Retinal pigment epithelial cell (primary cell): Measurements from ENCODE around the gene BCL2L12.
A peak's percentile ranks its signal among the peaks of the same experiment; 100 is the strongest.
"Not testable (repeated sequence)": the region's sequence is repeated elsewhere in the genome, so short reads cannot be mapped to it uniquely, and the experiment has no call there.

ENCODE experiments used
- DNase-seq: peaks from one replicate; pipeline ENCODE4 v3.0.0-alpha.2; 2010; ENCODE audit warnings: low read depth
- H3K4me3 ChIP-seq: 2 replicates; pipeline ENCODE4 v1.5.1; 2011; ENCODE audit warnings: mild to moderate bottlenecking, low read length, control low read depth, moderate library complexity
- TF ChIP-seq, protein P1 (sequence below): conservative IDR thresholded peaks from 2 replicates; pipeline ENCODE4 v1.5.1; 2011; ENCODE audit warnings: low read depth, low read length, control low read depth, inconsistent platforms

Gene BCL2L12

DNA sequence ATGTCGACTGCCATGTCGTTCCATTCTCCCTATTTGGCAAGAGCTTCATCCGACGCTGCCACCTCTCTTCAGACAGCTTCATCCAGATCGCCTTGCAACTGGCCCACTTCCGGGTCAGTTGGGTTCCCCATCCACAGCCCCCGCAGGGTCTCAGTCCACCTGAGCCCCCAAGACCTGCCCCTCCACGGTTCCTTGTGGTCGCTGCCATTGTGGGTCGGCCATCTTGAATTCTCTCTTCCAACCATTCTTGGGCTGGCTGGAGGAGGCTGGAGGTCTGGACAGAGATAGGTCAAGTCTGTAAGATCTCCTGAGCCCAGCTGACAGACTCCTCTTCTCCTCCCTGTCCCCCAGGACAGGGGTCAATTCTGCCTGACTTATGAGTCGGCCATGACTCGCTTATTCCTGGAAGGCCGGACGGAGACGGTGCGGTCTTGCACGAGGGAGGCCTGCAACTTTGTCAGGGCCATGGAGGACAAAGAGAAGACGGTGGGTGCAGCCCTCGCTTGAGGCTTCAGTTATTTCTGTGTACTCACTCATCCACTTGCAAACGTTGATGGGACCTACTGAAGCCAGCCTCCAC, 44.7 kb downstream of the BCL2L12 start:
- no peak for DNase-seq
- no peak overlapping the region for H3K4me3 ChIP-seq
- TF ChIP-seq, protein P1, sequence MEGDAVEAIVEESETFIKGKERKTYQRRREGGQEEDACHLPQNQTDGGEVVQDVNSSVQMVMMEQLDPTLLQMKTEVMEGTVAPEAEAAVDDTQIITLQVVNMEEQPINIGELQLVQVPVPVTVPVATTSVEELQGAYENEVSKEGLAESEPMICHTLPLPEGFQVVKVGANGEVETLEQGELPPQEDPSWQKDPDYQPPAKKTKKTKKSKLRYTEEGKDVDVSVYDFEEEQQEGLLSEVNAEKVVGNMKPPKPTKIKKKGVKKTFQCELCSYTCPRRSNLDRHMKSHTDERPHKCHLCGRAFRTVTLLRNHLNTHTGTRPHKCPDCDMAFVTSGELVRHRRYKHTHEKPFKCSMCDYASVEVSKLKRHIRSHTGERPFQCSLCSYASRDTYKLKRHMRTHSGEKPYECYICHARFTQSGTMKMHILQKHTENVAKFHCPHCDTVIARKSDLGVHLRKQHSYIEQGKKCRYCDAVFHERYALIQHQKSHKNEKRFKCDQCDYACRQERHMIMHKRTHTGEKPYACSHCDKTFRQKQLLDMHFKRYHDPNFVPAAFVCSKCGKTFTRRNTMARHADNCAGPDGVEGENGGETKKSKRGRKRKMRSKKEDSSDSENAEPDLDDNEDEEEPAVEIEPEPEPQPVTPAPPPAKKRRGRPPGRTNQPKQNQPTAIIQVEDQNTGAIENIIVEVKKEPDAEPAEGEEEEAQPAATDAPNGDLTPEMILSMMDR: no peak

DNA sequence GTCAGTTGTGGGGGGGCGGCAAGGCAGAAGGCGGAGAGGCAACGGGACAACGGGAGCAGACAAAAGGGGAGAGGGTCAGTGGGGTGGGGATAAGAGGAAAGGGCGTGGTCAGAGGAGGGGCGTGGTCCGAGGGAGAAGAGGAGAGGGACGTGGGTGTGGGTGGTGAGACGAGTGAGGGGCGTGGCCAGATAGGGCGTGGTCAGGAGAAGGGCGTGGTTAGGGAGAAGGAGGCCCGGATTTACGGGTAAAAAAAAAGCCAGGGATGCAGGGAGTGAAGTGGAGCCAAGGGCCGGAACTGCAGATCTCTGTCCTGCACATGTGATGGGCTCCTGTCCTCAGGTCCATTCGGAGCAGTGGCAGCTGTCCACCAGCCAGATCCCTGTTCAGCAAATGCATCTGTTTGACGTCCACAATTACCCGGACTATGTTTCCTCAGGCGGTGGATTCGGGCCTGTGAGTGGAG, 46.7 kb downstream of the BCL2L12 start:
- no peak for DNase-seq
- no peak overlapping the region for H3K4me3 ChIP-seq
- TF ChIP-seq, protein P1: no peak

DNA sequence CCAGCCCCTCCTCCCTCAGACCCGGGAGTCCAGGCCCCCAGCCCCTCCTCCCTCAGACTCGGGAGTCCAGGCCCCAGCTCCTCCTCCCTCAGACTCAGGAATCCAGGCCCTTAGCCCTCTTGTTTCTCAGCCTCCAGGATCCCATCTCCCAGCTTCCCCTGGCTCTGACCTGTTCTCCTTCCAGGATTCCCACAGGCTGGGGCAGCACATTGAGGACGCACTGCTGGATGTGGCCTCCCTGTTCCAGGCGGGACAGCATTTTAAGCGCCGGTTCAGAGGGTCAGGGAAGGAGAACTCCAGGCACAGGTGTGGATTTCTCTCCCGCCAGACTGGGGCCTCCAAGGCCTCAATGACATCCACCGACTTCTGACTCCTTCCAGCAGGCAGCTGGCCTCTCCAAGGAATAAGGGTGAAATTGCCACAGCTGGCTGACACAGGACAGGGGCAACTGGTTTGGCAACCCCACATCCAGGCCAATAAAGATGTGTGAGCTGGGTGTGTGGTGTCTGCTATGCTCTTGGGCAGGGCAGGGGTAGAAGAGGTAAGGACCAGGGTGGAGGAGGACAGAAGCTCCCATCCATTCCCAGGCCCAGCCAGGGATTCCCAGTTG, 47.6 kb downstream of the BCL2L12 start:
- DNase-seq: no peak
- H3K4me3 ChIP-seq: no peak overlapping the region
- TF ChIP-seq, protein P1: no peak

DNA sequence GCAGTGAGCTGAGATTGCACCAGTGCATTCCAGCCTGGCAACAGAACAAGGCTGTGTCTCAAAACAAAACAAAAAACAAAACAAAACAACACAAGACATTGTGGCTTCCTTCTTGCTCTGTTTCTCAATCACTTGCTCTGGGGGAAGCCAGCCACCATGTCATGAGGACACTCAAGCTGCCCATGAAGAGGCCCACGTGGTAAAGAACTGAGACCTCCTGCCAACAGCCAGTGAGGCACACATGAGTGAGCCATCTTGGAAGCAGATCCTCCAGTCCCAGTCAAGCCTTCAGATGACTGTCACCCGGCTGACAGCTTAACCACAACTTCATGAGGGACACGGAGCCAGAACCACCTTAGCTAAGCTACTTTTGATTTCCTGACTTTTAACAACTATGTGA, 50.4 kb downstream of the BCL2L12 start:
- no peak overlapping the region for H3K4me3 ChIP-seq
- no peak for DNase-seq

DNA sequence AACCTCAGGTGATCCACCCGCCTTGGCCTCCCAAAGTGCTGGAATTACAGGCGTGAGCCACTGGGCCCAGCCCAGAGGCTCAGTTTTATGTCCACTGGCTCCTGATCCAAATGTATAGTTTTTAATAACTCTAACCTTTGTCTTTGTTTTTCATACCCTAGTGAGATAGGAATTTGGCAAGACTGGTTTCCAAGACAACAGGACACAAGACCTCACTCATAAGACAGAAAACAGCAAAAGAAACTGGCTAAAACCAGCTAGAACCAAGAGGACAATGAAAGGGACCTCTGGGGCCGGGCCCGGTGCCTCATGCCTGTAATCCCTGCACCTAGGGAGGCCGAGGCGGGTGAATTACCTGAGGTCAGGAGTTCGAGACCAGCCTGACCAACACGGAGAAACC, 52.8 kb downstream of the BCL2L12 start:
- peak; percentile 58 for DNase-seq
- H3K4me3 ChIP-seq: no peak overlapping the region
- TF ChIP-seq, protein P1: no peak

More for the DNA sequence above, 50.4 kb downstream of the BCL2L12 start:
- TF ChIP-seq, protein P1: no peak

DNA sequence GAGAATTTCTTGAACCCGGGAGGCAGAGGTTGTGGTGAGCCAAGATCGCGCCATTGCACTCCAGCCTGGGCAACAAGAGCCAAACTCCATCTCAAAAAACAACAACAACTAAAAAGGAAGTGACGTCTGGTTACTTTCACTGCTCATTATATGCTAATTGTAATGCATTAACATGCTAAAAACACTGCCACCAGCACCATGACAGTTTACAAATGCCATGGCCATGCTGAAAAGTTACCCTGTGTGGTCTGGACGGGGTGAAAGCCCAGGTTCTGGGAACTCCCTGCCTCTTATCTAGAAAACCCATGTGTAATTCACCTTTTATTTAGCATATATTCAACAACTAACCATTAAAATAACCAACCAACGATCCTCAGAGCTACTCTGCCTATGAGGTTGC, 53.3 kb downstream of the BCL2L12 start:
- no peak for DNase-seq
- TF ChIP-seq, protein P1: no peak
- H3K4me3 ChIP-seq: no peak overlapping the region

DNA sequence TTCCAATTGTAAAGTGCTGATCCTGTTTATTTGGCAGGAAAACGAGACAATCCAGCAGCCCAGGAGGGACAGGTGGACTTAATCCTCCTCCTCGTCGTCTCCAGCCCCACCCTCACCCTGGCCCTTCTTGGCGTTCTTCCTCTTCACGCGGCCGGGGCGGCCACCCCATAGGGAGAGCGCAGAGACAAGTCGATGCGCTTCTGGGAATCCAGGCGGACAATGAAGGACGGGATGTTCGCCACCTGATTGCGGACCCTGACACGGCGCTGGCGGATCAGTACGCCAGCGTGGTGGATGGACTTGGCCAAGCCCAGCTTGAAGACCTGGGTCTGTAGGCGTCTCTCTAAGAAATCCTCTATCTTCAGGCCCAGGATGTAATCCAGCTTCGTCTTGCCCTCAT, 53.7 kb downstream of the BCL2L12 start:
- H3K4me3 ChIP-seq, DNase-seq: not testable (repeated sequence)
